Breast epithelium (tissue), 3 donors: ENCODE data around the gene LYL1.

Experiments used
- CTCF ChIP-seq, 3 donors: fragments of 450-650 bp; IDR thresholded peaks; one replicate each; pipeline ENCODE4 v1.5.1; 2016 to 2017; ENCODE audit warnings: antibody characterized with exemption in 3 of 3, mild to moderate bottlenecking in 3 of 3, moderate library complexity in 3 of 3
- POLR2A ChIP-seq: fragments of 450-650 bp; IDR thresholded peaks from one replicate; pipeline ENCODE4 v1.6.1; 2016; ENCODE audit warnings: antibody characterized with exemption, mild to moderate bottlenecking, moderate library complexity
- POLR2AphosphoS5 ChIP-seq, 3 donors: sonication (generic); formaldehyde crosslinking; IDR thresholded peaks; one replicate each; pipeline ENCODE4 v1.6.1; 2017; ENCODE audit warnings: antibody characterized with exemption in 3 of 3

DNA sequence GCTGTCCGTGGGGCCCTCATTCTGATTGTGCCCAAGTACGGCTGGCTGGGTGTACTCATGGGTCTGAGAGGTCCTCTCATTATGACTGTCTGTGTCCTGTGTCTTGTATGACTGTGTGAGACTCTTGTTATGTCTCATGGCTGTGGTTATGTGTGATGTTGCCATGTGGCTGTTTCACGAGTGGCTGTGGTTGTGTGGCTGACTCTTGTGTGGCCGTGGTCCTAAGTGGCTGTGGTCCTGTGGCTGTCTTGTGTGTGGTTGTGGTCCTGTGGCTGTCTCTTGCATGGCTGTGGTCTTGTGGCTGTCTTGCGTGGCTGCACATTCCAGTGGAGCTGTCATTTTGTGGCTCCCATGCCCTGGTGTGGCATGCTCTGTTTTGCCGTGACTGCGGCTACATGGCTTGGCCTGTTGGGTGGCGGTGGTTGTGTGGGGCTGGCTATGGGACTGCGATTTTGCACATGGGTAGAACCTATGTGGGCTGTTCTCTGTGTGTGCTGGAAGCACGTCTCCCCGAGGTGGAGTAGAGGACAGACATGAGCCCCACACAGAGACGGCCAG is 2.5 kb downstream of the LYL1 start:
- TF ChIP-seq POLR2AphosphoS5 (IDR thresholded peaks at IDR 0.05) (no peak), POLR2A (no peak), CTCF (IDR thresholded peaks at IDR 0.05) (no peak)
